Activated CD8-positive, alpha-beta T cell treated with anti-CD3 and anti-CD28 coated beads for 36 hours (primary cell): ENCODE data around the gene FBN2. TPM values are rescaled to one million over a fixed set of nuclear protein-coding genes. Genes with fewer than 3 reads are reported as not detected.
"Not testable (repeated sequence)": the region's sequence is repeated elsewhere in the genome, so short reads cannot be mapped to it uniquely, and the experiment has no call there.

Experiments
- ATAC-seq: fragments of 200-7000 bp; cut with Tn5 transposase; one replicate; pipeline ENCODE4 v1.10.0; 2021; ENCODE audit warnings: mild to moderate bottlenecking, moderate library complexity
- CTCF ChIA-PET: fragments of 350-600 bp; sonication (Branson Sonifier 250); formaldehyde crosslinking; loops from one replicate; lab custom pipeline; 2021; ENCODE audit warnings: antibody characterized with exemption; lab: Charles Lee
- POLR2A ChIA-PET: fragments of 350-600 bp; sonication (Branson Sonifier 250); formaldehyde crosslinking; loops from one replicate; lab custom pipeline; 2021; ENCODE audit warnings: antibody characterized with exemption; lab: Charles Lee
- DNase-seq: peaks from one replicate; pipeline ENCODE4 v3.0.0-alpha.2; 2020
- H3K27ac Mint-ChIP-seq: one replicate; pipeline ENCODE4 v1.8.0; 2021; ENCODE audit warnings: mild to moderate bottlenecking, mixed read lengths
- H3K27me3 Mint-ChIP-seq: one replicate; pipeline ENCODE4 v1.8.0; 2021; ENCODE audit warnings: mixed read lengths
- H3K36me3 Mint-ChIP-seq: one replicate; pipeline ENCODE4 v1.8.0; 2021; ENCODE audit warnings: low read depth, mixed read lengths
- H3K4me1 Mint-ChIP-seq: one replicate; pipeline ENCODE4 v1.8.0; 2021; ENCODE audit warnings: low read depth, mixed read lengths
- H3K4me3 Mint-ChIP-seq: one replicate; pipeline ENCODE4 v1.8.0; 2021; ENCODE audit warnings: mild to moderate bottlenecking, moderate library complexity, mixed read lengths
- H3K9me3 Mint-ChIP-seq: one replicate; pipeline ENCODE4 v1.8.0; 2021; ENCODE audit warnings: mixed read lengths
- intact Hi-C: fragments of 100-400 bp; cut with micrococcal nuclease; formaldehyde crosslinking; loops from one replicate; pipeline ENCODE4 v1.10.0; 2022
- total RNA-seq, 2 experiments: library from RNA; stranded (reverse); gene quantifications; one replicate each; pipeline ENCODE4 v1.2.3, GENCODE V29; 2021
- TF ChIP-seq, protein P1 (sequence below): fragments of 200-600 bp; IDR thresholded peaks from one replicate; pipeline ENCODE4 v1.8.0; 2022; ENCODE audit warnings: antibody characterized with exemption, mild to moderate bottlenecking

Gene FBN2
- total RNA-seq, 2 experiments from 2014 or later, result not detected

DNA sequence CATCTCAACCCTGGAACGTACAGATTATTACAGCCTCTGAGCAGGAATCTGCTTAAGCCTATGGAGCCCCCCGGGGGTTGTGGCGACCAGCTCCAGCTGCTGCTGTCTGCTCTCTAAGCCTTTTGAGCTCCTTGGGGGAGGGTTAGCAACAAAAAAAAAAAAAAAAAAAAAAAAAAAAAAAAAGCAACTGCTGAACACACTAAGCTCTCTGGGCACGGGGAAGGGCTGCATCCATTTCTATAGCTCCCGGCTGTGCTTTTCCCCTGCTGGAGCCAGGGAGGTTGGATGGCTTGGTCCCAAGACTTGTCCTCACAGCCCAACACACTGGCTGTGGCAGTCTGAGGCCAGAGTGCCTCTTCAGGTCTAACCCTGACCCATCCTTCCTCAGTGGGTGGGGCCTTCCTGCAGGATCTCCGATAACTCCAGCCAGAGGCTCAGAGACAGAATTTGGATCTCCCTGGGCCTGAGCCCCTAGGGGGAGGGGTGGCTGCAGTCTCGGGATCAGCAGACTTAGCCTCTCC, 82.1 kb downstream of the FBN2 start:
- POLR2A ChIA-PET, result no interaction called here
- no peaks in the 10 kb centered on the region for H3K4me1 Mint-ChIP-seq
- H3K9me3 Mint-ChIP-seq, result peaks cover 12% of the 10 kb centered on the region
- H3K4me3 Mint-ChIP-seq, result no peak overlapping the region
- TF ChIP-seq, protein P1, sequence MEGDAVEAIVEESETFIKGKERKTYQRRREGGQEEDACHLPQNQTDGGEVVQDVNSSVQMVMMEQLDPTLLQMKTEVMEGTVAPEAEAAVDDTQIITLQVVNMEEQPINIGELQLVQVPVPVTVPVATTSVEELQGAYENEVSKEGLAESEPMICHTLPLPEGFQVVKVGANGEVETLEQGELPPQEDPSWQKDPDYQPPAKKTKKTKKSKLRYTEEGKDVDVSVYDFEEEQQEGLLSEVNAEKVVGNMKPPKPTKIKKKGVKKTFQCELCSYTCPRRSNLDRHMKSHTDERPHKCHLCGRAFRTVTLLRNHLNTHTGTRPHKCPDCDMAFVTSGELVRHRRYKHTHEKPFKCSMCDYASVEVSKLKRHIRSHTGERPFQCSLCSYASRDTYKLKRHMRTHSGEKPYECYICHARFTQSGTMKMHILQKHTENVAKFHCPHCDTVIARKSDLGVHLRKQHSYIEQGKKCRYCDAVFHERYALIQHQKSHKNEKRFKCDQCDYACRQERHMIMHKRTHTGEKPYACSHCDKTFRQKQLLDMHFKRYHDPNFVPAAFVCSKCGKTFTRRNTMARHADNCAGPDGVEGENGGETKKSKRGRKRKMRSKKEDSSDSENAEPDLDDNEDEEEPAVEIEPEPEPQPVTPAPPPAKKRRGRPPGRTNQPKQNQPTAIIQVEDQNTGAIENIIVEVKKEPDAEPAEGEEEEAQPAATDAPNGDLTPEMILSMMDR, result no peak
- H3K27me3 Mint-ChIP-seq, result no peaks in the 10 kb centered on the region
- intact Hi-C loops, result no loop called here
- no peak for DNase-seq
- no peak overlapping the region for H3K27ac Mint-ChIP-seq
- CTCF ChIA-PET, result no interaction called here
- no peaks in the 10 kb centered on the region for H3K36me3 Mint-ChIP-seq
- ATAC-seq, result no peak

DNA sequence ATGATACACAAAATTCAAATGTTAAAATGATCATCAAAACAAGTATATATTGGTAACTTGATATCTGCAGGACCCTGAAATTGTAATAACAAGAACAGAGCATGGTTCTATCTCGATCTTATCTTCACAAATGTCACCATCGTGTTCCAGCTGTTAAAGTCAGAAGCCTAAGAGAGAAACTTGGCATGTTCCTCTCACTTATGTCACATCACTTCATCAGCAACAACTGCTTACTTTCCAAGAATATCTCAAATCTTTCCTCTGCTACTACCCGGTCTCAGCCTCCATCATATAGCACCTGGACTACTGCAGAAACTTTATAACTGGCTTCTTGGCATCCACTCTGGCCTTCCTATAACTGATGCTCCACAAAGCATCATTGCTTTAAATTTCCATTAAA, 84.9 kb downstream of the FBN2 start:
- Mint-ChIP-seq H3K27ac (no peak overlapping the region), H3K27me3 (no peaks in the 10 kb centered on the region), H3K9me3 (peaks cover 4% of the 10 kb centered on the region), H3K4me1 (no peaks in the 10 kb centered on the region), H3K36me3 (no peaks in the 10 kb centered on the region), H3K4me3 (no peak overlapping the region)
- CTCF ChIA-PET, result no interaction called here
- intact Hi-C loops, result no loop called here
- no peak for DNase-seq
- ATAC-seq, result no peak
- POLR2A ChIA-PET, result no interaction called here
- TF ChIP-seq, protein P1, result no peak

DNA sequence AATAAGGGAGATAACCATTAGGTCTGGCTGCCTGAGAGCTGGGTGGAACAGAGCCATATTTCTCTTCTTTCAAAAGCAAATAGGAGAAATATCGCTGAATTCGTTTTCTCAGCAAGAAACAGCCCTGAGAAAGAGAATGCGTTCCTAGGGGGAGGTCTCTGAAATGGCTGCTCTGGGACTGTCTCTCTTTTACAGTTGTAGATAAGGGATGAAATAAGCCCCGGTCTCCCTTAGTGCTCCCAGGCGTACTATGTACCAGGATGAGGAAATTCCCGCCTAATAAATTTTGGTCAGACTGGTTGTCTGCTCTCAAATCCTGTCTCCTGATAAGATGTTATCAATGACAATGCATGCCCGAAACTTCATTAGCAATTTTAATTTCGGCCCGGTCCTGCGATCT, 90.8 kb downstream of the FBN2 start:
- H3K4me1 Mint-ChIP-seq, H3K27me3 Mint-ChIP-seq, CTCF ChIA-PET: not testable (repeated sequence)

DNA sequence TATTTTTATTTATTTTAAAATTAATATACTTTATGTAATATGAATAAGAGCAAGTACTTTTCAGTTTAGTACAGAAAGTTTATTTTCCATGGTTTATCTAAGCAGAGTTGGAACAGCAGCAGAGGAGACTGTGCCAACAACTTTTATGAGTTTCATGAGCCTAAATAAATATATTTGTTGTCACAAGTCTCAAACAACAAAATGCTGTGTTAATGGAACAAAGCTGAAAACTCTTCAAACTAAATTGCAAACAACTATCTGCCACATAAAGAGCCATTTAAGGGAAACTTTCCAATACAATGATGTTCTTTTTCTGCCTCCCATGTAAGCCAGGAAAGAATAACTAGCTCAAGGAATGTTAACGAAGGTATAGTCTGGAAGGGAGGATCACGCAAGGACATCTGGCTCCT, 96.1 kb downstream of the FBN2 start:
- CTCF ChIA-PET, result no interaction called here
- no peak for ATAC-seq
- no peaks in the 10 kb centered on the region for H3K4me1 Mint-ChIP-seq
- no peaks in the 10 kb centered on the region for H3K36me3 Mint-ChIP-seq
- no peak overlapping the region for H3K4me3 Mint-ChIP-seq
- H3K27me3 Mint-ChIP-seq, result no peaks in the 10 kb centered on the region
- TF ChIP-seq, protein P1, result no peak
- intact Hi-C loops, result no loop called here
- DNase-seq, result no peak
- no peak overlapping the region for H3K27ac Mint-ChIP-seq
- POLR2A ChIA-PET, result no interaction called here
- peaks cover 3% of the 10 kb centered on the region for H3K9me3 Mint-ChIP-seq

More for the DNA sequence above, 90.8 kb downstream of the FBN2 start:
- intact Hi-C loops, POLR2A ChIA-PET, H3K4me3 Mint-ChIP-seq, DNase-seq, H3K36me3 Mint-ChIP-seq, H3K27ac Mint-ChIP-seq, ATAC-seq: not testable (repeated sequence)
- peaks cover 17% of the 10 kb centered on the region for H3K9me3 Mint-ChIP-seq

GRCh38 chr5:128441165-128441564, 96.9 kb downstream of the FBN2 start:
- Mint-ChIP-seq H3K4me1 (no peaks in the 10 kb centered on the region), H3K9me3 (peaks cover 1% of the 10 kb centered on the region), H3K27ac (no peak overlapping the region), H3K27me3 (no peaks in the 10 kb centered on the region), H3K36me3 (no peaks in the 10 kb centered on the region), H3K4me3 (no peak overlapping the region)
- TF ChIP-seq, protein P1, result no peak
- DNase-seq, result no peak
- ATAC-seq, result no peak
- CTCF ChIA-PET, result no interaction called here
- intact Hi-C loops, result no loop called here
- POLR2A ChIA-PET, result no interaction called here

DNA sequence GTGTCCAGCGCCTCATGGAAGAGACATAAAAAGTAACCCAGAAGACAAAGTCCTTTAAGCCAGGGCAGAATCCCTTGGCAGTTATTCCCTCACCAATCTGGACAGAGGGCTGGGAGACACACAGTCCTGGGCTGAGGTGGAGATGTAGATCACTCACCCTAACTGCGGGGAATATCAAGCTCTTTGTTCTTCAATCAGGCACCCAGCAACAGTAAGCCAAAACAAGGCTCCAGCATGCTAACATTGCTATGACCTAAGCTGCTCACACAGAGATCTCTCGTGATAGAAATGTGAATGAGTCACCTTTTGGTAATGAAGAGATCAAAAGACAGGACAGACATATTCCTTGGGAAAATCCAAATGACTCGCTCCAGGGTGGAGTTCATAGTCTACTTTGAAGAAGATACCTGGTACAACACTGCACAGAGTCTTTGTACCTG, 101.3 kb downstream of the FBN2 start:
- DNase-seq (no peak), ATAC-seq (no peak)
- H3K4me3 Mint-ChIP-seq, result no peak overlapping the region
- no peak overlapping the region for H3K27ac Mint-ChIP-seq
- TF ChIP-seq, protein P1, result no peak
- H3K27me3 Mint-ChIP-seq, result no peaks in the 10 kb centered on the region
- H3K4me1 Mint-ChIP-seq, result no peaks in the 10 kb centered on the region
- H3K36me3 Mint-ChIP-seq, result no peaks in the 10 kb centered on the region
- H3K9me3 Mint-ChIP-seq, result no peaks in the 10 kb centered on the region
- ChIA-PET CTCF (no interaction called here), POLR2A (no interaction called here)
- intact Hi-C loops, result no loop called here
